ENCODE results near the gene ARHGAP28.

- TF ChIP-seq POLR2A (IDR thresholded peaks at IDR 0.05) (no peak), CTCF (IDR thresholded peaks at IDR 0.05) (no peak), POLR2AphosphoS5 (IDR thresholded peaks at IDR 0.05) (no peak)
Observed at GRCh38 chr18:6901286-6901926, 171.9 kb downstream of the ARHGAP28 start.

All from transverse colon (tissue), 4 donors.